GM10266 (cell line): ENCODE results near the gene NEDD8.

Experiments
- DNase-seq: peaks from one replicate; pipeline ENCODE4 v3.0.0; 2012; ENCODE audit errors: extremely low spot score
- CTCF ChIP-seq: IDR thresholded peaks from 2 replicates; pipeline ENCODE4 v1.5.1; 2012; ENCODE audit warnings: mild to moderate bottlenecking, low read depth; ENCODE audit not compliant: control insufficient read depth, insufficient read depth; ENCODE audit errors: missing control alignments

The NEDD8 gene

GRCh38 chr14:24236689-24237462 lies 4.7 kb upstream of the NEDD8 start:
- DNase-seq, result no peak
- TF ChIP-seq CTCF, result no peak

- no peak for DNase-seq
- no peak for TF ChIP-seq CTCF
These were observed 3.9 kb upstream of the NEDD8 start for GRCh38 chr14:24235804-24236688.

DNA sequence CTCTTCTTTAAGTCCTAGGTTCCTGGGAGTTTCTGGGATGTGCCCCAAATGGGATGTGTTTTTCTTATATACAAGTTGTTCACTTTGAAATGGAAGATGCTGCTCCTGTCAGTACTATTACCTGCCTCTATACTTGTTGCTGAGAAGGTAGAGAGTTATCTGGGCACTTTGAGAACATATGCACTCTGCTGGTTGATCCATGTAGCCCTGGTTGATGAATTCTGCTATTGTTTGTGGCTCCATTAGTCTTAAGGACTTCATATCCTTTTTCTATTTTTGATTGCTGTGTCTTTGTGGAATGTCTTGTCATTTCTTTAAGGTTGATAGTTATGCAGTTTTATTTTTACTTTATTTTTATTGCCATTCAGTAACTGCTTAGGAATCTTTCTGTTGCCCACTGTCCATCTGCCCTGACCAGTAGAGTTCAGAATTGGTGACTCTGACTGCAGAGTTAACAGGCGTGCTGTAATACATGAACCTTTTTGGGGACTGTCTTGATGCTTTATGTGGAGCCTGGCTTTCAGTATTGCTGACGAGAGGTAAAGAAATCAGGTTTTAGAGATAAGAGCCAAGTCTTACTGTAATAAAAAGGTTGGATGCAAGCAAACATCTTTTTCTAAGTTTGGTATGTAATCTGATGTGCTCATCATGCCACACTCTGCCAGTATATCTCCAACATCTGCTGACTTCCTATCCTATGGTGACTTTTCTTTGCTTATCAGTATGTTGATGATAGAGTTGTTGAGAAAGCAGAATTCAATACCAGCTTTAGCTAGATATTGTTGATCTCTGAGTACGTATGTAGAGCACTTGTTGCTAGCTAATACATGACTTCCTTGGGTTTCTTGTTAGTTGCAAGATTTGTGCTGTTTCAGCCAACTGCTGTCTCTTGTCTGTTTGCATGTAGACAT lies 2.2 kb upstream of the NEDD8 start:
- no peak for DNase-seq
- TF ChIP-seq CTCF, result no peak

GRCh38 chr14:24233538-24233866 lies 1.3 kb upstream of the NEDD8 start:
- TF ChIP-seq CTCF, result no peak
- DNase-seq, result no peak

DNA sequence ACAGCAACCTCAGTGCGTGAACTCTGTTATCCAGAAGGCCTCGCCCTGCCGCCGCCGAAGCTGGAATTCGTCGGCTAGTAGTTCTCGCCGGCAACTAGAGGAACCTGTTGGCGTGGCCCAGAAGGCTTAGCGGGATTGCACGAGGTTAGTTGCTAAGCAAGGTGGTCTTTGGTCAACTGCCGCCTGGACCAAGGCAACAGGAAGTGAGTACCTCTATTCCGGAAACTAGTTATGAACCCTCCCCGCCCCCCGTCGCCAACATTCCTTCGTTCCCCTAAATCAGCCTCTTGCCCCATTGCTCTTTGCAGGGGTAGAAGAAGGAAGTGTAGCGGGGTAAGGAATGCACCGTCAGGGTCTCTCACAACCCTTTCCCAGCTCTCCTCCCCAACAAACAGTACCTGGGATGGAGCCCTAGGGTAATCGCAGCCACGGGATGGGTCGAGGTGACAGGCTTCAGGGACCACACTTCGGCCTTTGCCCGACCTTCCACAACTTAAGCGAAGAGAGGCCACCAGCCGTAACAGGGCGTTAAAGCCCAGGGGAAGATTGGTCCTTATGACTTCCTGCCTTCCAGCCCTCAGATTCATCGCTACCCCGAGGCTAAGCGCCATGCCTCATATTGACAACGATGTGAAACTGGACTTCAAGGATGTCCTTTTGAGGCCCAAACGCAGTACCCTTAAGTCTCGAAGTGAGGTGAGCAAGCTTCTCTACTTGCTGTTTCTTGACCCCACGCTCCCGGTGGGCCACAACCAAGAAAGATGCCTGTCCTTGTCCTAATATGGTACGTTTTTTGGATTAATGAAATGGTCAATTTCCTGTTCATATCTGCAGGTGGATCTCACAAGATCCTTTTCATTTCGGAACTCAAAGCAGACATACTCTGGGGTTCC lies 724 bp upstream of the NEDD8 start, which contains the start of gene GMPR2:
Gene GMPR2 (plus strand): TSS at position 285 of the 893 bp plus-strand sequence. CDS start 325 bp downstream, at position 610.
- TF ChIP-seq CTCF, result no peak
- peak; percentile 55 for DNase-seq
